HepG2 (cell line): ENCODE results near the gene MTG1. TPM values are rescaled to one million over a fixed set of nuclear protein-coding genes. Genes with fewer than 3 reads are reported as not detected.

Experiments
- ATAC-seq: fragments of 200-7000 bp; cut with Tn5 transposase; 3 replicates; pipeline ENCODE4 v1.9.1; 2020; ENCODE audit warnings: mild to moderate bottlenecking, moderate library complexity
- BruUV-seq: library from RNA; stranded (reverse); fragments of 400-500 nt; replicated peaks from 2 replicates; lab custom pipeline; 2021; lab: Mats Ljungman, UMichigan
- CTCF ChIA-PET: fragments of 300-600 bp; formaldehyde crosslinking; extraction: SDS; loops from one replicate; lab custom pipeline; 2021; ENCODE audit warnings: low total read pairs, inconsistent platforms, low intra/inter-chr PET ratio; lab: Yijun Ruan, JAX
- POLR2A ChIA-PET: fragments of 350-600 bp; sonication (Branson Sonifier 250); formaldehyde crosslinking; loops from one replicate; lab custom pipeline; 2020; ENCODE audit warnings: antibody characterized with exemption, inconsistent platforms; lab: Yijun Ruan, JAX
- DNase-seq: peaks from one replicate; pipeline ENCODE4 v3.0.0-alpha.2; 2015; ENCODE audit warnings: low spot score
- FAIRE-seq: peaks from 3 replicates; lab custom pipeline; 2011; peaks lifted over from hg19 to GRCh38; lab: Jason Lieb, UNC
- H2AFZ ChIP-seq: one replicate; pipeline ENCODE4 v1.6.1; 2011; ENCODE audit warnings: low read length, inconsistent platforms
- H3K27ac ChIP-seq: fragments of 300-600 bp; 3 replicates; pipeline ENCODE4 v1.8.0; 2011; ENCODE audit warnings: mixed run types, mild to moderate bottlenecking, mixed read lengths, low read length, inconsistent platforms; ENCODE audit not compliant: insufficient read depth; ENCODE audit errors: extremely low read length
- H3K27me3 ChIP-seq, 2 experiments: fragments of 200-600 bp in 1 of 2; 2 replicates in 1 of 2; 3 replicates in 1 of 2; pipeline versions ENCODE4 v1.6.0 to v1.8.0; 2011; ENCODE audit warnings: low read length in 2 of 2, mild to moderate bottlenecking in 2 of 2, moderate library complexity in 2 of 2, inconsistent platforms in 1 of 2; ENCODE audit not compliant: insufficient read depth in 2 of 2, control insufficient read depth in 1 of 2
- H3K36me3 ChIP-seq, 2 experiments: fragments of 200-600 bp in 1 of 2; replicated peaks in 1 of 2; 2 replicates in 1 of 2; 3 replicates in 1 of 2; pipeline versions ENCODE4 v1.5.1 to v1.8.0; 2011; ENCODE audit warnings: low read length in 2 of 2, inconsistent platforms in 1 of 2; ENCODE audit not compliant: insufficient read depth in 2 of 2, control insufficient read depth in 1 of 2
- H3K4me1 ChIP-seq: 2 replicates; pipeline ENCODE4 v1.5.1; 2012; ENCODE audit warnings: low read length, inconsistent platforms; ENCODE audit not compliant: insufficient read depth
- H3K4me2 ChIP-seq: 2 replicates; pipeline ENCODE4 v1.6.0; 2011; ENCODE audit warnings: low read depth, low read length, inconsistent platforms
- H3K4me3 ChIP-seq, 3 experiments: fragments of 200-600 bp in 1 of 3; sonication (generic), shearing (Covaris generic) in 1 of 3; replicated peaks in 1 of 3; 2 replicates each; pipeline ENCODE4 v1.5.1; 2011 to 2016; ENCODE audit warnings: low read length in 3 of 3, inconsistent platforms in 2 of 3, low read depth in 2 of 3, mild to moderate bottlenecking in 2 of 3, control low read depth in 1 of 3, mixed read lengths in 1 of 3; ENCODE audit not compliant: insufficient read depth in 1 of 3
- H3K79me2 ChIP-seq: one replicate; pipeline ENCODE4 v1.6.1; 2011; ENCODE audit warnings: low read length, inconsistent platforms; ENCODE audit not compliant: insufficient read depth
- H3K9ac ChIP-seq: 2 replicates; pipeline ENCODE4 v1.6.0; 2011; ENCODE audit warnings: mild to moderate bottlenecking, low read depth, low read length, inconsistent platforms; ENCODE audit not compliant: insufficient read depth
- H3K9me3 ChIP-seq: 2 replicates; pipeline ENCODE4 v1.5.1; 2012; ENCODE audit warnings: mild to moderate bottlenecking, low read length
- H4K20me1 ChIP-seq: 2 replicates; pipeline ENCODE4 v1.6.0; 2011; ENCODE audit warnings: inconsistent platforms, mild to moderate bottlenecking, low read length, moderate library complexity; ENCODE audit not compliant: insufficient read depth
- MNT ChIP-seq: fragments of 450-650 bp; IDR thresholded peaks from 2 replicates; pipeline ENCODE4 v1.6.1; 2016
- NFE2L2 ChIP-seq: fragments of 150-350 bp; IDR thresholded peaks from 2 replicates; pipeline ENCODE4 v1.6.1; 2014; ENCODE audit warnings: low read length
- RARG ChIP-seq: sonication (generic); formaldehyde crosslinking; IDR thresholded peaks from 2 replicates; pipeline ENCODE4 v1.4.0; 2020; ENCODE audit warnings: low read depth, mild to moderate bottlenecking, missing genetic modification reagents
- ZNF263 ChIP-seq: sonication (generic); formaldehyde crosslinking; IDR thresholded peaks from 2 replicates; pipeline ENCODE4 v1.4.0; 2020; ENCODE audit warnings: missing genetic modification reagents
- WGBS: methylation state at CpG from one replicate; pipeline ENCODE4 v1.1.6; 2017; ENCODE audit warnings: low lambda C conversion rate; 5-methylcytosine and 5-hydroxymethylcytosine counted together
- in situ Hi-C: cut with HindIII; loops from 2 replicates; pipeline ENCODE4 v1.10.0; 2017; ENCODE audit warnings: low pct_unique_long_range_greater_than_20kb; ENCODE audit not compliant: extremely low pct_ligation_motif_present
- intact Hi-C: fragments of 100-400 bp; cut with micrococcal nuclease; formaldehyde crosslinking; loops from one replicate; pipeline ENCODE4 v1.10.0; 2022; ENCODE audit not compliant: unreplicated experiment
- polyA plus RNA-seq, 8 experiments: library from polyadenylated mRNA; depleted of rRNA in 3 of 8; stranded (reverse) in 7 of 8; unstranded in 1 of 8; fragments of >200 nt; fragmentation: Illumina TruSeq in 4 of 8; extraction: Trizol in 4 of 8; gene quantifications; 2 replicates each; pipeline versions ENCODE4 v1.2.1 to v1.2.3, GENCODE V29; 2011 to 2016; ENCODE audit warnings: low read depth in 4 of 8, missing spikeins in 1 of 8, mixed read lengths in 1 of 8; ENCODE audit not compliant: insufficient read depth in 1 of 8
- total RNA-seq, 5 experiments: library from RNA; depleted of rRNA; stranded (reverse); fragments of >200 nt; fragmentation: Illumina TruSeq; extraction: Trizol; gene quantifications; 2 replicates each; pipeline ENCODE4 v1.2.3, GENCODE V29; 2016; ENCODE audit warnings: low read depth in 1 of 5

MTG1 gene
- total and polyA plus RNA-seq, 2 of the 13 experiments (the other 11 are each of a cell fraction or from before 2014, with no cell fraction given), result 42.0 to 103 TPM

DNA sequence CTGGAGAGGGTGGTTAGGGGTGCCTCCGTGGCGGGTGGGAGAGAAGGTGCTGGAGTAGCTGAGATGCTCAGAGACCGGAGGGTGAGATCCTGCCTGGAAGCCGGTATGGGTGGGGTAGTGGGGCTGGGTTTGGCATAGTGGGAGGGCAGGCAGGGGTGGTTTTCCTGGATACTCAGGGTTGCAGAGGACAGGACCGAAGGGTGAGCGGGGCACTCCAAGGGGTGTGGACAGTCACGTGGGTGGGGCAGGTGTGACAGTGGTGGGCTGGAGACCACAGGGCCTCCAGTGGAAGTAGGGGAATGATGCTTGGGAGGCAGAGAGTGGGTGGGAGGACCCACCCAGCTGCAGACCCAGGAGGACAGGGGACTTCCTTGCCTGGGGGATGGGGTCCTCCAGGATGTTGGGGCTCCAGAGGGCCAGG is 61.7 kb downstream of the MTG1 start (continued):
- TF ChIP-seq RARG, result no peak

- BruUV-seq, result no TSS peak
- H3K4me2 ChIP-seq, result no peak overlapping the region
- H2AFZ ChIP-seq, result no peak overlapping the region
- DNase-seq, result no peak
- no peak for TF ChIP-seq NFE2L2
- peak; percentile 43 for TF ChIP-seq ZNF263
- TF ChIP-seq MNT, result 0 out of 2 replicates have a peak, but pooled peaks have one; percentile 18
- no peak for ATAC-seq
- no peak overlapping the region for H3K4me3 ChIP-seq
- no peaks in the 10 kb centered on the region for H3K27me3 ChIP-seq
- in situ Hi-C loops, result no loop called here
- POLR2A ChIA-PET, result no interaction called here
- H3K27ac ChIP-seq, result no peak overlapping the region
- H3K9ac ChIP-seq, result no peak overlapping the region
- no peaks in the 10 kb centered on the region for H3K36me3 ChIP-seq
- intact Hi-C loops, result no loop called here
- H3K4me1 ChIP-seq, result no peaks in the 10 kb centered on the region
- H4K20me1 ChIP-seq, result no peaks in the 10 kb centered on the region
- FAIRE-seq, result no peak
- no peaks in the 10 kb centered on the region for H3K79me2 ChIP-seq
- CTCF ChIA-PET, result no interaction called here
- WGBS, result 59% methylated on average over 31 of the region's 46 CpGs
- H3K9me3 ChIP-seq, result no peaks in the 10 kb centered on the region
Measured at GRCh38 chr10:133456041-133456951, 62.3 kb downstream of the MTG1 start.
